Heart left ventricle (tissue), 13 donors: ENCODE measurements around the gene DNHD1.

Experiments used
- POLR2A ChIP-seq, 2 donors: fragments of 450-650 bp; IDR thresholded peaks; one replicate each; pipeline ENCODE4 v1.6.1; 2017; ENCODE audit warnings: antibody characterized with exemption in 2 of 2, mild to moderate bottlenecking in 2 of 2, moderate library complexity in 2 of 2
- TF ChIP-seq, protein P1 (sequence below), 12 donors: fragments of 200-600 bp; sonication (generic) in 4 of 12; IDR thresholded peaks; one replicate each; pipeline versions ENCODE4 v1.5.0 to v1.8.0; 2018 to 2022; ENCODE audit warnings: antibody characterized with exemption in 12 of 12, mild to moderate bottlenecking in 5 of 12
- donor health status: ischemic (EF 13 %, LVEDD 7.1; RV severe dilation, severe dysfunction).
- donor health status: DM: no; HTN: yes; CAD: no.
- donor health status: DM: no; HTN: no; CAD: no.
- donor health status: ischemic (EF 25% LVEDD 6.9; RV normal size, moderate dysfunction).
- donor health status: ischemic (EF 25% LVEDD 5.7; RV mildly dilated, moderate dysfunction).
- donor health status: ischemic (EF 35%, LVEDD 5.7; RV mildly dilated, moderate dysfunction).
- donor health status: nonischemic (EF 11% LVEDD 7.7; RV severe dilation, severe dysfunction).
- donor health status: DM: yes; HTN: yes; CAD: no.
- donor health status: PGD.
- donor health status: ischemic (EF 29% LVEDD 5.4; RV normal size, mild dysfunction).
- donor health status: nonischemic (EF 23%, LVEDD 6.1; RV moderate dilation, normal function).

DNA sequence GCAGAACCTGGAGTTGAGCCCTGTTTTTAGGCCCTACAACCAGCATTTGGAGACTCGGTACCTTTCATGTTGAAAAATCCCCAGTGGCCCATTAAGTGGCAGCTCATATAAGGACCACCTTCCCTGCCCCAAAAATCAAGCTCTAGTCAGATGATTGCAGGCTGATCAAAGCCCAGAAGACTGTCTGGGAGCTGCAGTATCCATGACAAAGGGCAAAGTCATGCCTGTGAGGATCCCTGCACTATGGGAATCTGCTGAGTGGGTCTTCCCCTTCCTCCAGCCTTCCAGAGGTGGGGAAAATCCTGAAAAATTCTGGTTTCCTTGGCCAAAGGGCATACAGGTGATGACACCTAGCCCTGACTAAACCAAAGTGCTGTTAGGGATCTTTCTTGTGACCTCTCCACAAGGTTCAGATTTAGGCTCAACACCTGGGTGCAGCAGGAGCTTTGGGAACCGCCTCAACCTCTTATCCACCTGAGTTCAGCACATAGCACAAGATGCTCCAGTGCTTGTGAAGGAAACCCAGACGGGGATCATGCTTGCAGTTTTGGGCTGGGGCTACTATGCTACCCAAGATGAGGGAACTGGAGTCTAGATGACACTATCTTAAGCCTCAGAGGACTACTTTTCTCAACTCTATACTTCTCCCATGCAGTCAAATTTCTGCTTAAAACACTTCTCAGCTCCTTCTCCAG, 22.1 kb upstream of the DNHD1 start:
- TF ChIP-seq, protein P1, sequence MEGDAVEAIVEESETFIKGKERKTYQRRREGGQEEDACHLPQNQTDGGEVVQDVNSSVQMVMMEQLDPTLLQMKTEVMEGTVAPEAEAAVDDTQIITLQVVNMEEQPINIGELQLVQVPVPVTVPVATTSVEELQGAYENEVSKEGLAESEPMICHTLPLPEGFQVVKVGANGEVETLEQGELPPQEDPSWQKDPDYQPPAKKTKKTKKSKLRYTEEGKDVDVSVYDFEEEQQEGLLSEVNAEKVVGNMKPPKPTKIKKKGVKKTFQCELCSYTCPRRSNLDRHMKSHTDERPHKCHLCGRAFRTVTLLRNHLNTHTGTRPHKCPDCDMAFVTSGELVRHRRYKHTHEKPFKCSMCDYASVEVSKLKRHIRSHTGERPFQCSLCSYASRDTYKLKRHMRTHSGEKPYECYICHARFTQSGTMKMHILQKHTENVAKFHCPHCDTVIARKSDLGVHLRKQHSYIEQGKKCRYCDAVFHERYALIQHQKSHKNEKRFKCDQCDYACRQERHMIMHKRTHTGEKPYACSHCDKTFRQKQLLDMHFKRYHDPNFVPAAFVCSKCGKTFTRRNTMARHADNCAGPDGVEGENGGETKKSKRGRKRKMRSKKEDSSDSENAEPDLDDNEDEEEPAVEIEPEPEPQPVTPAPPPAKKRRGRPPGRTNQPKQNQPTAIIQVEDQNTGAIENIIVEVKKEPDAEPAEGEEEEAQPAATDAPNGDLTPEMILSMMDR (IDR thresholded peaks at IDR 0.05): no peak
- no peak for TF ChIP-seq POLR2A (IDR thresholded peaks at IDR 0.05)
